K562 (cell line): ENCODE results near the gene HSPB1. TPM values are rescaled to one million over a fixed set of nuclear protein-coding genes. Genes with fewer than 3 reads are reported as not detected.

Source experiments
- ATAC-seq: fragments of 200-7000 bp; cut with Tn5 transposase; 3 replicates; pipeline ENCODE4 v1.9.1; 2020; ENCODE audit warnings: moderate library complexity
- BruUV-seq: library from RNA; stranded (reverse); fragments of 400-500 nt; replicated peaks from 2 replicates; lab custom pipeline; 2021; lab: Mats Ljungman, UMichigan
- CTCF ChIA-PET: fragments of 300-600 bp; formaldehyde crosslinking; extraction: SDS; loops from one replicate; lab custom pipeline; 2021; ENCODE audit warnings: low intra/inter-chr PET ratio; lab: Yijun Ruan, JAX
- POLR2A ChIA-PET: fragments of 300-600, 350-650 bp; sonication (Branson Sonifier 250); formaldehyde crosslinking; extraction: SDS; loops from one replicate; lab custom pipeline; 2021; ENCODE audit warnings: antibody characterized with exemption, inconsistent platforms; lab: Yijun Ruan, JAX
- DNase-seq, 4 experiments: peaks; one replicate each; pipeline versions ENCODE4 v3.0.0 to v3.0.0-alpha.2; 2011 to 2018; ENCODE audit warnings: low spot score in 3 of 4, mixed read lengths in 3 of 4; ENCODE audit errors: extremely low read depth in 1 of 4
- FAIRE-seq: peaks from 2 replicates; lab custom pipeline; 2011; peaks lifted over from hg19 to GRCh38; lab: Jason Lieb, UNC
- H2AFZ ChIP-seq: 2 replicates; pipeline ENCODE4 v1.6.0; 2011; ENCODE audit warnings: low read depth, low read length, control low read depth, inconsistent platforms
- H3K27ac ChIP-seq: fragments of 200-600 bp; 3 replicates; pipeline ENCODE4 v1.8.0; 2011; ENCODE audit warnings: low read depth, mild to moderate bottlenecking, control low read depth, inconsistent platforms, low read length, moderate library complexity, mixed read lengths; ENCODE audit errors: extremely low read depth
- H3K27me3 ChIP-seq, 2 experiments: fragments of 300-600 bp in 1 of 2; 2 replicates in 1 of 2; 3 replicates in 1 of 2; pipeline versions ENCODE4 v1.6.0 to v1.8.0; 2011; ENCODE audit warnings: inconsistent platforms in 2 of 2, low read length in 2 of 2, mild to moderate bottlenecking in 1 of 2, mixed read lengths in 1 of 2, moderate library complexity in 1 of 2; ENCODE audit not compliant: control insufficient read depth in 2 of 2, insufficient read depth in 2 of 2
- H3K36me3 ChIP-seq: fragments of 300-600 bp; 3 replicates; pipeline ENCODE4 v1.8.0; 2011; ENCODE audit warnings: mild to moderate bottlenecking, low read length, inconsistent platforms; ENCODE audit not compliant: control insufficient read depth, insufficient read depth
- H3K4me1 ChIP-seq, 2 experiments: fragments of 200-600 bp in 1 of 2; replicated peaks in 1 of 2; 2 replicates in 1 of 2; 3 replicates in 1 of 2; pipeline versions ENCODE4 v1.5.1 to v1.8.0; 2011; ENCODE audit warnings: inconsistent platforms in 2 of 2, low read length in 2 of 2, mild to moderate bottlenecking in 1 of 2, mixed read lengths in 1 of 2, moderate library complexity in 1 of 2; ENCODE audit not compliant: control insufficient read depth in 2 of 2, insufficient read depth in 2 of 2
- H3K4me2 ChIP-seq: 2 replicates; pipeline ENCODE4 v1.6.1; 2011; ENCODE audit warnings: low read length, control low read depth, inconsistent platforms, mixed read lengths; ENCODE audit not compliant: insufficient read depth
- H3K4me3 ChIP-seq: fragments of 200-600 bp; sonication (generic), shearing (Covaris generic); 2 replicates; pipeline ENCODE4 v1.5.1; 2016; ENCODE audit warnings: control low read depth, inconsistent platforms
- H3K79me2 ChIP-seq: fragments of 200-600 bp; 3 replicates; pipeline ENCODE4 v1.8.0; 2011; ENCODE audit warnings: low read length, inconsistent platforms; ENCODE audit not compliant: control insufficient read depth, insufficient read depth
- H3K9ac ChIP-seq, 2 experiments: 2 replicates each; pipeline versions ENCODE4 v1.6.0 to v1.6.1; 2011; ENCODE audit warnings: low read depth in 2 of 2, low read length in 2 of 2, control low read depth in 1 of 2, inconsistent platforms in 1 of 2, mild to moderate bottlenecking in 1 of 2, mixed read lengths in 1 of 2; ENCODE audit not compliant: insufficient read depth in 1 of 2
- H3K9me1 ChIP-seq: one replicate; pipeline ENCODE4 v1.6.0; 2011; ENCODE audit warnings: inconsistent platforms, mild to moderate bottlenecking, low read length, moderate library complexity; ENCODE audit not compliant: control insufficient read depth, insufficient read depth
- H3K9me3 ChIP-seq: replicated peaks from 2 replicates; pipeline ENCODE4 v1.5.1; 2011; ENCODE audit warnings: low read depth, low read length, inconsistent platforms; ENCODE audit not compliant: control insufficient read depth, insufficient read depth
- H4K20me1 ChIP-seq: replicated peaks from 2 replicates; pipeline ENCODE4 v1.6.1; 2011; ENCODE audit warnings: low read length, inconsistent platforms, mixed read lengths; ENCODE audit not compliant: control insufficient read depth, insufficient read depth
- CTCFL ChIP-seq: IDR thresholded peaks from 2 replicates; pipeline ENCODE4 v1.6.1; 2011; ENCODE audit warnings: borderline replicate concordance, low read depth, mild to moderate bottlenecking, moderate library complexity, low read length; ENCODE audit not compliant: insufficient read depth, poor library complexity, severe bottlenecking
- ELF1 ChIP-seq: fragments of 200-800 bp; sonication (Bioruptor generic); IDR thresholded peaks from 2 replicates; pipeline ENCODE4 v1.6.1; 2016; ENCODE audit warnings: missing genetic modification characterization, missing compliant biosample characterization
- HES1 ChIP-seq: fragments of 450-650 bp; IDR thresholded peaks from 2 replicates; pipeline ENCODE4 v1.6.1; 2016; ENCODE audit warnings: low read depth, mild to moderate bottlenecking, moderate library complexity
- JUNB ChIP-seq: fragments of 450-650 bp; formaldehyde crosslinking; conservative IDR thresholded peaks from 2 replicates; pipeline ENCODE4 v1.4.0; 2020; ENCODE audit warnings: mild to moderate bottlenecking
- KAT7 ChIP-seq: sonication (generic); formaldehyde crosslinking; IDR thresholded peaks from 2 replicates; pipeline ENCODE4 v1.8.0; 2022; ENCODE audit warnings: missing genetic modification reagents, mild to moderate bottlenecking, borderline replicate concordance
- LEF1 ChIP-seq: fragments of 450-650 bp; IDR thresholded peaks from 2 replicates; pipeline ENCODE4 v1.6.1; 2016; ENCODE audit warnings: mild to moderate bottlenecking
- NONO ChIP-seq, 2 experiments: fragments of 200-400 bp in 1 of 2; fragments of 450-650 bp in 1 of 2; formaldehyde crosslinking in 1 of 2; IDR thresholded peaks; 2 replicates each; pipeline ENCODE4 v1.6.1; 2017; ENCODE audit warnings: low read depth in 2 of 2, mild to moderate bottlenecking in 2 of 2, moderate library complexity in 2 of 2, low read length in 1 of 2
- POLR2AphosphoS2 ChIP-seq: IDR thresholded peaks from 2 replicates; pipeline ENCODE4 v1.6.1; 2012; ENCODE audit warnings: low read length, improper control_type of control experiment
- POLR2G ChIP-seq: fragments of 200-400 bp; formaldehyde crosslinking; IDR thresholded peaks from 2 replicates; pipeline ENCODE4 v1.6.1; 2017; ENCODE audit warnings: low read depth, mild to moderate bottlenecking, antibody characterized with exemption, low read length, moderate library complexity
- POU5F1 ChIP-seq: fragments of 150-350 bp; IDR thresholded peaks from 2 replicates; pipeline ENCODE4 v1.6.1; 2014; ENCODE audit warnings: borderline replicate concordance, low read length, low read depth, mild to moderate bottlenecking; ENCODE audit not compliant: partially characterized antibody
- RFX5 ChIP-seq: IDR thresholded peaks from 2 replicates; pipeline ENCODE4 v1.6.1; 2011; ENCODE audit warnings: low read depth, mild to moderate bottlenecking, improper control_type of control experiment, low read length
- THAP7 ChIP-seq: fragments of 250-450 bp; sonication (Bioruptor Pico); IDR thresholded peaks from 2 replicates; pipeline ENCODE4 v1.5.0; 2021
- U2AF2 ChIP-seq: fragments of 200-400 bp; formaldehyde crosslinking; optimal IDR thresholded peaks from 2 replicates; pipeline ENCODE3; 2017; ENCODE audit warnings: low read depth, mild to moderate bottlenecking, low read length
- ZNF124 ChIP-seq: sonication (generic); formaldehyde crosslinking; IDR thresholded peaks from 2 replicates; pipeline ENCODE4 v1.8.1; 2022; ENCODE audit warnings: missing genetic modification reagents
- ZNF586 ChIP-seq: fragments of 450-650 bp; formaldehyde crosslinking; conservative IDR thresholded peaks from 2 replicates; pipeline ENCODE4 v1.4.0; 2020; ENCODE audit warnings: mild to moderate bottlenecking, moderate library complexity
- ZNF764 ChIP-seq: fragments of 250-450 bp; sonication (Bioruptor Pico); IDR thresholded peaks from 2 replicates; pipeline ENCODE4 v1.4.0; 2020; ENCODE audit warnings: low read depth, mild to moderate bottlenecking, moderate library complexity
- WGBS: fragments of 100-300 bp; shearing (Covaris generic); methylation state at CpG from one replicate; pipeline ENCODE4 v1.1.6; 2016; ENCODE audit warnings: low coverage, mixed read lengths; ENCODE audit not compliant: insufficient coverage; ENCODE audit errors: missing lambda C conversion rate; 5-methylcytosine and 5-hydroxymethylcytosine counted together
- in situ Hi-C: fragments of 300-500 bp; cut with MboI; formaldehyde crosslinking; loops from 4 replicates; pipeline ENCODE4 v1.15.0; 2018; ENCODE audit warnings: inconsistent platforms, mixed read lengths
- intact Hi-C: fragments of 100-400 bp; cut with micrococcal nuclease; formaldehyde crosslinking; loops from 2 replicates; pipeline ENCODE4 v1.14.2; 2022
- polyA plus RNA-seq, 8 experiments: library from polyadenylated mRNA; depleted of rRNA in 4 of 8; stranded (reverse) in 5 of 8; unstranded in 3 of 8; fragments of >200 nt; fragmentation: Nextera tagmentation in 2 of 8; fragmentation: Illumina TruSeq in 1 of 8; extraction: Ambion mirVana in 2 of 8; extraction: Trizol in 1 of 8; gene quantifications; 2 replicates each; pipeline versions ENCODE4 v1.2.1 to v1.2.3, GENCODE V29; 2011 to 2014; ENCODE audit warnings: inconsistent platforms in 1 of 8, missing spikeins in 1 of 8
- total RNA-seq, 7 experiments: library from RNA; depleted of rRNA in 6 of 7; stranded (reverse); fragments of >200 nt in 6 of 7; fragmentation: Illumina TruSeq in 2 of 7; extraction: Trizol in 2 of 7; gene quantifications; 2 replicates each; pipeline versions ENCODE4 v1.2.1 to v1.2.3, GENCODE V29; 2011 to 2021; ENCODE audit warnings: low replicate concordance in 1 of 7

Gene HSPB1
- total and polyA plus RNA-seq, 9 of the 15 experiments (the other 6 are each of a cell fraction or from before 2014, with no cell fraction given): 27.1 to 522 (median 138) TPM

GRCh38 chr7:76303202-76304147 lies 1.0 kb downstream of the HSPB1 start (continued):
- no peak for TF ChIP-seq CTCFL
- no peak for TF ChIP-seq RFX5
- TF ChIP-seq ZNF124 (CRISPR knock-in tag): no peak
- TF ChIP-seq KAT7 (CRISPR knock-in tag): 0 out of 2 replicates have a peak, but pooled peaks have one; percentile 12
- TF ChIP-seq LEF1: peak; percentile 80

DNA sequence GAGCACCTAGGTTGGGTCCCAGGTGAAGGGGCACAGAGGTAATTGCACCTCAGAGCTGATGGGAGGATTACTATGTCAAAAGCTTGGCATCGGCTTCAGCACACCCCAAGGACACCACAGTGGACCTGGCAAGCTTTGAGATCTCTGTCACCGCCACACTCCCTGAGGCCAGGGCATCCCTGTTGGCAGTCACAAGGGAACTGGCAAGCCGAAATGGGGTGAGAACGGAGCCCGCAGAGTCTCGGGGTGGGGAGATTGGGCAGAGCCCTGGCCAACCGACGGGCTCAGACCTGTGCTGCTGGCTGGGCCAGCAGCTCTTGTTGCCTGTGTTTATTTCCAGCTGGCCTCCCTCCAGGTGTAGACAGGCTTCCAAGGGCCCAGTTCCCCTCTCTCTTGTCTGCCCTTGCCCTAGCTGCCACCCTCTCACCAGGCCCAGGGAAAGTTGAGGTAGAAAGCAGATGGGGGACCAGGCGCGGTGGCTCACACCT lies 2.5 kb downstream of the HSPB1 start:
- Histone ChIP-seq H3K79me2 (peaks cover 25% of the 10 kb centered on the region), H2AFZ (no peak overlapping the region), H3K36me3 (peaks cover 13% of the 10 kb centered on the region), H3K27ac (no peak overlapping the region; the same call in 2 of the 3 replicates), H3K4me3 (no peak overlapping the region), H3K9me3 (no peaks in the 10 kb centered on the region), H4K20me1 (no peaks in the 10 kb centered on the region), H3K4me1 (peaks cover 17 to 53% of the 10 kb centered on the region in 2 experiments), H3K9me1 (no peaks in the 10 kb centered on the region), H3K4me2 (no peak overlapping the region), H3K27me3 (no peaks in the 10 kb centered on the region), H3K9ac (peak overlapping the region; percentile 70 to 83; a peak in 3 of 4 replicates)
- in situ Hi-C loops (no loop called here), intact Hi-C loops (no loop called here)
- CTCF ChIA-PET: no interaction called here
- WGBS: 90% methylated on average over 10 of the region's 10 CpGs
- ATAC-seq (no peak), DNase-seq (no peak), FAIRE-seq (no peak)
- BruUV-seq: no TSS peak
- POLR2A ChIA-PET: interaction anchor here (0.5 to 2.0 kb wide), 4 partner anchors 19 to 1207 kb away, joined by 3 to 12 read pairs (median 3); no protein-coding TSS in a partner anchor
- TF ChIP-seq ELF1 (tag) (no peak), POLR2G (peak; percentile 56), HES1 (no peak), ZNF764 (CRISPR knock-in tag) (no peak), ZNF586 (CRISPR knock-in tag) (no peak), U2AF2 (no peak), POU5F1 (no peak), NONO (IDR thresholded peaks at IDR 0.05; ENCODE audit: low read depth in 2 of 2, low read length in 1 of 2) (no peak), JUNB (CRISPR knock-in tag) (no peak), THAP7 (CRISPR knock-in tag) (no peak), POLR2AphosphoS2 (peak; percentile 61; the same call in 1 of the 2 replicates)
